Lower leg skin (tissue), 3 donors: Measurements from ENCODE around the gene FCN2.

Experiments used
- CTCF ChIP-seq, 3 donors: fragments of 450-650 bp; IDR thresholded peaks; one replicate each; pipeline ENCODE4 v1.5.1; 2016; ENCODE audit warnings: antibody characterized with exemption in 3 of 3, mild to moderate bottlenecking in 3 of 3, moderate library complexity in 2 of 3
- POLR2A ChIP-seq, 2 donors: fragments of 450-650 bp; IDR thresholded peaks; one replicate each; pipeline ENCODE4 v1.6.1; 2016 to 2017; ENCODE audit warnings: antibody characterized with exemption in 2 of 2, mild to moderate bottlenecking in 1 of 2, moderate library complexity in 1 of 2

GRCh38 chr9:134922932-134923240 lies 42.3 kb downstream of the FCN2 start:
- no peak for TF ChIP-seq CTCF (IDR thresholded peaks at IDR 0.05)
- no peak for TF ChIP-seq POLR2A (IDR thresholded peaks at IDR 0.05)
